Measurements from ENCODE around the gene PPP1R9B.

- no peak for TF ChIP-seq POLR2A (IDR thresholded peaks at IDR 0.05; ENCODE audit: low read length)
- no peak for TF ChIP-seq GATA1 (IDR thresholded peaks at IDR 0.05; ENCODE audit: low read depth, low read length)
Observed at GRCh38 chr17:50118828-50119218, 31.7 kb downstream of the PPP1R9B start.

Data from erythroblast (primary cell).